Heart right ventricle (tissue), 16 donors: Measurements from ENCODE around the gene GBGT1. TPM values are rescaled to one million over a fixed set of nuclear protein-coding genes. Genes with fewer than 3 reads are reported as not detected.
A peak's percentile ranks its signal among the peaks of the same experiment; 100 is the strongest.
"Not testable (repeated sequence)": the region's sequence is repeated elsewhere in the genome, so short reads cannot be mapped to it uniquely, and the experiment has no call there.

Source experiments
- ATAC-seq, 8 donors: fragments of 200-7000 bp; cut with Tn5 transposase; one replicate each; pipeline ENCODE4 v1.9.1; 2020; ENCODE audit warnings: mild to moderate bottlenecking in 8 of 8, moderate library complexity in 8 of 8, moderate number of reproducible peaks in 1 of 8
- DNase-seq, 2 donors: peaks; one replicate each; pipeline ENCODE4 v3.0.0-alpha.2; 2020
- H3K27ac ChIP-seq, 10 donors: fragments of 200-600 bp; sonication (generic) in 2 of 10; one replicate each; pipeline versions ENCODE4 v1.5.0 to v1.8.0; 2020 to 2022; ENCODE audit warnings: mild to moderate bottlenecking in 3 of 10
- H3K27me3 ChIP-seq, 7 donors: fragments of 200-600 bp; one replicate each; pipeline ENCODE4 v1.8.0; 2021 to 2022; ENCODE audit warnings: mild to moderate bottlenecking in 2 of 7
- H3K36me3 ChIP-seq, 9 donors: fragments of 200-600 bp; sonication (generic) in 1 of 9; one replicate each; pipeline versions ENCODE4 v1.5.0 to v1.8.0; 2020 to 2022; ENCODE audit warnings: mild to moderate bottlenecking in 2 of 9
- H3K4me1 ChIP-seq, 9 donors: fragments of 200-600 bp; sonication (generic) in 1 of 9; one replicate each; pipeline versions ENCODE4 v1.5.0 to v1.8.0; 2020 to 2022; ENCODE audit warnings: mild to moderate bottlenecking in 4 of 9
- H3K4me3 ChIP-seq, 10 donors: fragments of 200-600 bp; sonication (generic) in 2 of 10; one replicate each; pipeline versions ENCODE4 v1.5.0 to v1.8.0; 2020 to 2022; ENCODE audit warnings: mild to moderate bottlenecking in 7 of 10, moderate library complexity in 2 of 10
- H3K9me3 ChIP-seq, 11 donors: fragments of 200-600 bp in 10 of 11; sonication (generic) in 2 of 11; one replicate each; pipeline versions ENCODE4 v1.5.0 to v1.8.0; 2013 to 2022; ENCODE audit warnings: mild to moderate bottlenecking in 2 of 11, control low read depth in 1 of 11, moderate library complexity in 1 of 11
- CTCF ChIP-seq, 9 donors: fragments of 200-600 bp; sonication (generic) in 2 of 9; IDR thresholded peaks; one replicate each; pipeline versions ENCODE4 v1.5.0 to v1.8.0; 2021 to 2022; ENCODE audit warnings: antibody characterized with exemption in 9 of 9, mild to moderate bottlenecking in 5 of 9, moderate library complexity in 1 of 9
- WGBS, 2 donors: extraction: QIAGEN DNeasy Blood & Tissue Kit; methylation state at CpG; one replicate each; pipeline ENCODE4 v1.1.7; 2013; ENCODE audit warnings: inconsistent platforms in 1 of 2; 5-methylcytosine and 5-hydroxymethylcytosine counted together
- intact Hi-C, 10 donors: fragments of 100-400 bp; cut with DNase I; formaldehyde crosslinking; loops; one replicate each; pipeline versions ENCODE4 v1.11.1 to v1.14.2; 2022
- polyA plus RNA-seq, 2 donors: library from polyadenylated mRNA; stranded (reverse); fragments of 200-250 nt; gene quantifications; one replicate each; pipeline ENCODE4 v1.2.3, GENCODE V29; 2013
- total RNA-seq, 10 donors: library from RNA; stranded (reverse); fragmentation: NEBNext Ultra II Directional in 3 of 10; extraction: Animal tissue kit (Norgen Biotek cat#: 25700) in 3 of 10; gene quantifications; one replicate each; pipeline versions ENCODE4 v1.2.1 to v1.2.4, GENCODE V29; 2021 to 2023
- donor health status: Arrhythmogenic right ventricular cardiomyopathy.
- donor health status: ischemic (EF 13 %, LVEDD 7.1; RV severe dilation, severe dysfunction).
- donor health status: healthy with polysubstance abuse.
- donor health status: DM: no; HTN: yes; CAD: no.
- donor health status: DM: no; HTN: no; CAD: no.
- donor health status: ischemic (EF 25% LVEDD 6.9; RV normal size, moderate dysfunction).
- donor health status: ischemic (EF 25% LVEDD 5.7; RV mildly dilated, moderate dysfunction).
- donor health status: healthy.
- donor health status: DM: yes; HTN: yes; CAD: no.
- donor health status: Ischemic cardiomyopathy.
- donor health status: ischemic (EF 35%, LVEDD 5.7; RV mildly dilated, moderate dysfunction).
- donor health status: nonischemic (EF 11% LVEDD 7.7; RV severe dilation, severe dysfunction).
- donor health status: DM: yes; HTN: yes; CAD: no.
- donor health status: PGD.
- donor health status: ischemic (EF 29% LVEDD 5.4; RV normal size, mild dysfunction).
- donor health status: nonischemic (EF 23%, LVEDD 6.1; RV moderate dilation, normal function).

The GBGT1 gene
- total and polyA plus RNA-seq, 12 donors = 2.5 to 14.7 (median 6.6) TPM

GRCh38 chr9:133173056-133173455, 9.3 kb upstream of the GBGT1 start:
- intact Hi-C loops = no loop called here
- 84% methylated on average over 7 of the region's 7 CpGs for WGBS, 2 donors

GRCh38 chr9:133171161-133171961, 7.6 kb upstream of the GBGT1 start:
- intact Hi-C loops = no loop called here
- TF ChIP-seq CTCF (IDR thresholded peaks at IDR 0.05) = no peak
- Histone ChIP-seq H3K9me3 (no peaks in the 10 kb centered on the region), H3K27me3 (peaks cover 0 to 11% (median 6%) of the 10 kb centered on the region in 7 donors), H3K4me3 (no peak overlapping the region), H3K36me3 (no peaks in the 10 kb centered on the region), H3K27ac (no peak overlapping the region), H3K4me1 (no peaks in the 10 kb centered on the region)
- peak in 1 of 8 donors; percentile 25 for ATAC-seq
- no peak for DNase-seq
- 79 to 80% methylated on average over 29 of the region's 29 CpGs for WGBS, 2 donors

More at GRCh38 chr9:133173056-133173455, 9.3 kb upstream of the GBGT1 start:
- Histone ChIP-seq H3K9me3 (no peaks in the 10 kb centered on the region), H3K4me3 (no peak overlapping the region), H3K27ac (no peak overlapping the region), H3K4me1 (no peaks in the 10 kb centered on the region), H3K27me3 (peaks cover 0 to 11% (median 6%) of the 10 kb centered on the region in 7 donors), H3K36me3 (no peaks in the 10 kb centered on the region)
- TF ChIP-seq CTCF (IDR thresholded peaks at IDR 0.05) = no peak
- no peak for DNase-seq
- no peak for ATAC-seq

DNA sequence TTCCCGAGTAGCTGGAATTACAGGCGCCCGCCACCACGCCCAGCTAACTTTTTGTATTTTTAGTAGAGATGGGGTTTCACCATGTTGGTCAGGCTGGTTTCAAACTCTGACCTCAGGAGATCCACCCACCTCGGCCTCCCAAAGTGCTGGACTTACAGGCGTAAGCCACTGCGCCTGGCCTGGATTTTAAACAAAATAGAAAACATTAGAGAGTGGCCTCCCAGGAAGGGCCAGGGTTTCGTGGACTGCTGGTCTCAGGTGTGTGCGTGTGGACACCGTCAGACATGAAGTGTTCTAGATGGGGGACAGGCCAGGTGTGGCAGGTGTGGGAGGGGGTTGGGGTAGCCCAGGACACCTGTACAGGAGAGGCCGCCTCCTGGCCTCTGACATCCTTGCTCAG, 7.0 kb upstream of the GBGT1 start:
- Histone ChIP-seq H3K27me3 (peaks cover 0 to 11% (median 6%) of the 10 kb centered on the region in 7 donors), H3K4me3 (no peak overlapping the region), H3K27ac (no peak overlapping the region), H3K9me3 (no peaks in the 10 kb centered on the region), H3K36me3 (no peaks in the 10 kb centered on the region), H3K4me1 (no peaks in the 10 kb centered on the region)
- 92 to 95% methylated on average over 11 of the region's 11 CpGs for WGBS, 2 donors
- ATAC-seq (no peak), DNase-seq (no peak)
- intact Hi-C loops = no loop called here
- no peak for TF ChIP-seq CTCF (IDR thresholded peaks at IDR 0.05)

DNA sequence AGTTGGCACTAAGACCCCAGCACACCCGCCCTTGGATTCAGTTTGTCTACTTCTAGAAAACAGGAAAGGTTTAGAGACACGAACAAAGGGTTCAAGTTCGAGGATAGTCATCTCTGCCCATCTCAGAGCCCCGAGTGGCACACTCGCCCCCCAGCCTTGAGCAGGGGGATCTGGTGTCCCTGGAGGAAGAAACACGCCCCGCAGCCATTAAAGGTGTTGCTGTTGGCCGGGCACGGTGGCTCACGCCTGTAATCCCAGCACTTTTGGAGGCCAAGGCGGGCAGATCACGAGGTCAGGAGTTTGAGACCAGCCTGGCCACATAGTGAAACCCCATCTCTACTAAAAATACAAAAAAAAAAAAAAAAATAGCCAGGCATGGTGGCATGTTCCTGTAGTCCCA, 6.0 kb upstream of the GBGT1 start:
- ATAC-seq, H3K4me3 ChIP-seq, H3K9me3 ChIP-seq, intact Hi-C loops, DNase-seq, H3K27ac ChIP-seq, H3K4me1 ChIP-seq, H3K36me3 ChIP-seq: not testable (repeated sequence)
- H3K27me3 ChIP-seq = peaks cover 0 to 11% (median 6%) of the 10 kb centered on the region in 7 donors
- 90 to 93% methylated on average over 12 of the region's 12 CpGs for WGBS, 2 donors

DNA sequence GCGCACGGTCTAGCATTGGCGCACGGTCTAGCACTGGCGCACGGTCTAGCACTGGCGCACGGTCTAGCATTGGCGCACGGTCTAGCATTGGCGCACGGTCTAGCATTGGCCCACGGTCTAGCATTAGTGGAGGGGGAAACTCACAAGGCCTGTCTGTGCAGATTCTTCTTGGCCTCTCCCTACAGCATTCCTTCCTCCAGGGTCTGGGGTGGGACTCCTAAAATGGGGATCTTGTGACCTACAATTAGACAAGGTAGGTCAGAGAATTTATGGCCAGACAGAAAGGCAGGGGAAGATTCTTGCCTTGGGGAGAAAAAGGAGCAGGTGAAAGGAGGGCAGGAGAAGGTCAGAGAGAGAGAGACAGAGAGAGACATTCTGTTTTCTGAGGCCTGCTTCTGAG, 5.4 kb upstream of the GBGT1 start:
- no peaks in the 10 kb centered on the region for H3K9me3 ChIP-seq
- H3K27ac ChIP-seq = no peak overlapping the region
- peaks cover 0 to 11% (median 6%) of the 10 kb centered on the region in 7 donors for H3K27me3 ChIP-seq
- peaks cover 0 to 8% (median 5%) of the 10 kb centered on the region in 9 donors for H3K4me1 ChIP-seq
- no peak for DNase-seq
- ATAC-seq = no peak
- H3K36me3 ChIP-seq = no peaks in the 10 kb centered on the region
- intact Hi-C loops = no loop called here
- TF ChIP-seq CTCF (IDR thresholded peaks at IDR 0.05) = no peak
- 96 to 98% methylated on average over 13 of the region's 13 CpGs for WGBS, 2 donors
- H3K4me3 ChIP-seq = no peak overlapping the region
